NB4 (cell line): ENCODE data around the gene TPST1.

Source experiments
- POLR2A ChIP-seq: IDR thresholded peaks from 2 replicates; pipeline ENCODE4 v1.6.1; 2011; ENCODE audit warnings: mild to moderate bottlenecking; ENCODE audit not compliant: insufficient read length; ENCODE audit errors: extremely low read depth
- TF ChIP-seq, protein P1 (sequence below): IDR thresholded peaks from one replicate; pipeline ENCODE4 v1.5.1; 2012; ENCODE audit warnings: low read depth, low read length

DNA sequence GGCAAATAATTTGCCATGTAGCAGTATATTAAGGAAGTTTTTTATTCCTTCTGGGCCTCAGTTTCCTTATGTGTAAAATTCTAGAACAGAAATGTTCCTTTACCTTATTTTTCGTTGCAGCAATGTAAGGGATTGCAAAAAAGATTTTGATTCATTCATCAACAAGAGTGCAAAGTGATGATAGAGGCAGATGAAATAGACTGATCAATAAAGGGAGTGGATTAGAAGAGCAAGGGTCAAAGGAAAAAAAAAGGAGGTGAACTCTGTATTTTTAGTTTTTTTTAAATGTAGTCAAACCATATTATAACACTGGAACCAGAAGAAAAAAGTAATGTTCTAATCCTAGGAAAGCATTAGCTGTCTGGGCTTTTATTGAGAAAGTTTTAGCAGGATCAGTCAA lies 14.7 kb downstream of the TPST1 start:
- TF ChIP-seq POLR2A, result no peak
- TF ChIP-seq, protein P1, sequence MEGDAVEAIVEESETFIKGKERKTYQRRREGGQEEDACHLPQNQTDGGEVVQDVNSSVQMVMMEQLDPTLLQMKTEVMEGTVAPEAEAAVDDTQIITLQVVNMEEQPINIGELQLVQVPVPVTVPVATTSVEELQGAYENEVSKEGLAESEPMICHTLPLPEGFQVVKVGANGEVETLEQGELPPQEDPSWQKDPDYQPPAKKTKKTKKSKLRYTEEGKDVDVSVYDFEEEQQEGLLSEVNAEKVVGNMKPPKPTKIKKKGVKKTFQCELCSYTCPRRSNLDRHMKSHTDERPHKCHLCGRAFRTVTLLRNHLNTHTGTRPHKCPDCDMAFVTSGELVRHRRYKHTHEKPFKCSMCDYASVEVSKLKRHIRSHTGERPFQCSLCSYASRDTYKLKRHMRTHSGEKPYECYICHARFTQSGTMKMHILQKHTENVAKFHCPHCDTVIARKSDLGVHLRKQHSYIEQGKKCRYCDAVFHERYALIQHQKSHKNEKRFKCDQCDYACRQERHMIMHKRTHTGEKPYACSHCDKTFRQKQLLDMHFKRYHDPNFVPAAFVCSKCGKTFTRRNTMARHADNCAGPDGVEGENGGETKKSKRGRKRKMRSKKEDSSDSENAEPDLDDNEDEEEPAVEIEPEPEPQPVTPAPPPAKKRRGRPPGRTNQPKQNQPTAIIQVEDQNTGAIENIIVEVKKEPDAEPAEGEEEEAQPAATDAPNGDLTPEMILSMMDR, result no peak
